ENCODE data around the gene DYNC2H1. TPM values are rescaled to one million over a fixed set of nuclear protein-coding genes. Genes with fewer than 3 reads are reported as not detected.
A peak's percentile ranks its signal among the peaks of the same experiment; 100 is the strongest.

DYNC2H1 gene
- total RNA-seq, 1 experiment from 2014 or later: 28.9 TPM

DNA sequence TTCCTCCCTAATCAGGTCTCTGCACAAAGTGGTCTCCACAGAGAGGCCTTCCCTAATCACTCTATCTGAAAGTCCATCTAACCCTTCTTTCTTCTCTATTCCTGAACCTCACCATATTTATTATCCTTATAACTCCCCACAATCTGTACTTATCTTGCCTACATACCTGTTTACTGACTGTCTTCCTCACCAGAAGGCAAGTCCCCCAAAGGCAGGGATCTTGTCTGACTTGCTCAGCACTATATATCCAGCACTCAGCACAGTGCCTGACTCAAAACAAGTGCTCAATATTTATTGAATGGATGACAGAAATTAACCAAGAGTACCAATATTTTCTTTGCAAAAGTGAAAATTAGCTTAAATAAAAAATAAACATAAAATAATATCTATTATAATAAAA is 22.8 kb upstream of the DYNC2H1 start:
- DNase-seq (no peak), ATAC-seq (no peak)
- TF ChIP-seq, protein P1, sequence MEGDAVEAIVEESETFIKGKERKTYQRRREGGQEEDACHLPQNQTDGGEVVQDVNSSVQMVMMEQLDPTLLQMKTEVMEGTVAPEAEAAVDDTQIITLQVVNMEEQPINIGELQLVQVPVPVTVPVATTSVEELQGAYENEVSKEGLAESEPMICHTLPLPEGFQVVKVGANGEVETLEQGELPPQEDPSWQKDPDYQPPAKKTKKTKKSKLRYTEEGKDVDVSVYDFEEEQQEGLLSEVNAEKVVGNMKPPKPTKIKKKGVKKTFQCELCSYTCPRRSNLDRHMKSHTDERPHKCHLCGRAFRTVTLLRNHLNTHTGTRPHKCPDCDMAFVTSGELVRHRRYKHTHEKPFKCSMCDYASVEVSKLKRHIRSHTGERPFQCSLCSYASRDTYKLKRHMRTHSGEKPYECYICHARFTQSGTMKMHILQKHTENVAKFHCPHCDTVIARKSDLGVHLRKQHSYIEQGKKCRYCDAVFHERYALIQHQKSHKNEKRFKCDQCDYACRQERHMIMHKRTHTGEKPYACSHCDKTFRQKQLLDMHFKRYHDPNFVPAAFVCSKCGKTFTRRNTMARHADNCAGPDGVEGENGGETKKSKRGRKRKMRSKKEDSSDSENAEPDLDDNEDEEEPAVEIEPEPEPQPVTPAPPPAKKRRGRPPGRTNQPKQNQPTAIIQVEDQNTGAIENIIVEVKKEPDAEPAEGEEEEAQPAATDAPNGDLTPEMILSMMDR (conservative IDR thresholded peaks at IDR 0.05; ENCODE audit: low read depth, low read length): no peak
- TF ChIP-seq EZH2phosphoT487 (IDR thresholded peaks at IDR 0.05; ENCODE audit: borderline replicate concordance, low read length) (no peak), EZH2 (IDR thresholded peaks at IDR 0.05; ENCODE audit: low read length, unreplicated experiment) (no peak)
- intact Hi-C loops (cut with micrococcal nuclease): no loop called here
- H3K9me3 ChIP-seq (ENCODE audit: low read length): no peaks in the 10 kb centered on the region
- no peak overlapping the region for H3K4me2 ChIP-seq (ENCODE audit: low read length)
- H3K9ac ChIP-seq (ENCODE audit: low read length): no peak overlapping the region
- peaks cover 48% of the 10 kb centered on the region for H3K36me3 ChIP-seq (ENCODE audit: low read depth, low read length)
- H3K9me2 ChIP-seq (replicated peaks; ENCODE audit: low read length): no peaks in the 10 kb centered on the region
- H3K79me2 ChIP-seq (ENCODE audit: low read length): peaks cover 94% of the 10 kb centered on the region
- peaks cover 18% of the 10 kb centered on the region for H3K4me1 ChIP-seq (ENCODE audit: insufficient read depth, low read length)
- H4K20me1 ChIP-seq (ENCODE audit: low read length): peaks cover 41% of the 10 kb centered on the region
- BruUV-seq (replicated peaks): no TSS peak
- CTCF ChIA-PET: no interaction called here
- no peaks in the 10 kb centered on the region for H3K27me3 ChIP-seq (ENCODE audit: low read length)
- H3F3A ChIP-seq (ENCODE audit: low read length, unreplicated experiment): no peaks in the 10 kb centered on the region
- POLR2A ChIA-PET (ENCODE audit: unreplicated experiment): no interaction called here
- no peak overlapping the region for H2AFZ ChIP-seq (ENCODE audit: low read length)
- H3K4me3 ChIP-seq (ENCODE audit: low read length): no peak overlapping the region
- H3K27ac ChIP-seq (ENCODE audit: low read length): no peak overlapping the region

DNA sequence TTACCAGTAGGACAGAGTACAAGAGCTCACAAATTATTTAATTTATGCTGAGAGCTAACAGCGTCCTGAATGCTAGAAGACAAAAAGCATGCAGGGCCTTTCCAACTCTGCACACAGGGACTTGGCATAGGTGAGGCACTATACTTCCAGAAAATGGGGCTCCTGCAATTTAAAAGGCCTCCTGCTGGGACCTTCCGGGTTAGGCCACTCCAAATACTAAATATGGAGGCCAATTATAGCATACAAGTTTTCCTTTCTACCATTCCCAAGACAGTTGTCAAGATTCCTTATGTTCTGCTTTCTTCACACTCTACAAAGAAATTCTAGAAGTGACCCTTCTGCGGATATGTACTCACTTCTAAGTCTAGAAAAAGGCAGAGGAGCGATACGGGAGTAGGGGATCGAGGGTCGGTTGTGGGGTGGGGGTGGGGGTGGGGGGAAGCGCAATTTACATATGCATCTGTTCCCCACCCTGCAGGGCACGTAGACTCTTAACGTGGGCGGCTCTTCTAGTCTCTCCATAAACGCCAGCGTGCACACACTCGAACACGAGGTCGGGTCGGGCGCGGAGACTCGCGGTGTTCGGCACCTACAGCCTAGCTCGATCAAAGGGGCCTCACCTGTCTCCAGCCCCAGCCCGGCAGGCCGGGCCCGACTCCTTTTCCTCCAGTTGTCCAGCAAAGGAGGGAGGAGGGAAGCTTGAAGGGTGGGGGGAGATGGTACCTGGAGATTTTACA is 18.0 kb upstream of the DYNC2H1 start:
- H3K9me2 ChIP-seq (replicated peaks; ENCODE audit: low read length): no peaks in the 10 kb centered on the region
- TSS peak; percentile 39 for BruUV-seq (replicated peaks)
- no peaks in the 10 kb centered on the region for H3F3A ChIP-seq (ENCODE audit: low read length, unreplicated experiment)
- intact Hi-C loops (cut with micrococcal nuclease): no loop called here
- no peaks in the 10 kb centered on the region for H3K9me3 ChIP-seq (ENCODE audit: low read length)
- CTCF ChIA-PET: no interaction called here
- POLR2A ChIA-PET (ENCODE audit: unreplicated experiment): interaction anchor here (1.3 kb wide), 1 partner anchor 18 kb away, joined by 16 read pairs; the partner anchor contains the start of gene DYNC2H1
- peaks cover 56% of the 10 kb centered on the region for H3K79me2 ChIP-seq (ENCODE audit: low read length)
- H3K4me2 ChIP-seq (ENCODE audit: low read length): peak overlapping the region; percentile 92
- TF ChIP-seq EZH2 (IDR thresholded peaks at IDR 0.05; ENCODE audit: low read length, unreplicated experiment) (no peak), EZH2phosphoT487 (IDR thresholded peaks at IDR 0.05; ENCODE audit: borderline replicate concordance, low read length) (no peak)
- TF ChIP-seq, protein P1 (conservative IDR thresholded peaks at IDR 0.05; ENCODE audit: low read depth, low read length): no peak
- peak overlapping the region; percentile 67 for H3K27ac ChIP-seq (ENCODE audit: low read length)
- peak overlapping the region; percentile 98 for H3K9ac ChIP-seq (ENCODE audit: low read length)
- peaks cover 32% of the 10 kb centered on the region for H3K4me1 ChIP-seq (ENCODE audit: insufficient read depth, low read length)
- peaks cover 16% of the 10 kb centered on the region for H3K36me3 ChIP-seq (ENCODE audit: low read depth, low read length)
- ATAC-seq (peak; percentile 53), DNase-seq (peak; percentile 43)
- peak overlapping the region; percentile 83 for H2AFZ ChIP-seq (ENCODE audit: low read length)
- peak overlapping the region; percentile 97 for H3K4me3 ChIP-seq (ENCODE audit: low read length)
- no peaks in the 10 kb centered on the region for H3K27me3 ChIP-seq (ENCODE audit: low read length)
- peaks cover 30% of the 10 kb centered on the region for H4K20me1 ChIP-seq (ENCODE audit: low read length)

Data from PC-3 (cell line).